MV-4-11 (cell line): ENCODE results near the gene PLEKHD1.

Experiments used
- DNase-seq: peaks from one replicate; lab custom pipeline; 2025; lab: John Stamatoyannopoulos, UW

PLEKHD1 gene

GRCh38 chr14:69547701-69548348 lies 63.3 kb downstream of the PLEKHD1 start:
- no peak for DNase-seq

- no peak for DNase-seq
These were observed 64.0 kb downstream of the PLEKHD1 start for GRCh38 chr14:69548566-69548965.

- DNase-seq: no peak
These were observed 67.0 kb downstream of the PLEKHD1 start for GRCh38 chr14:69551511-69551910.

GRCh38 chr14:69553252-69553651 lies 68.7 kb downstream of the PLEKHD1 start:
- DNase-seq: peak; percentile 42

- DNase-seq: no peak
These were observed 70.0 kb downstream of the PLEKHD1 start for GRCh38 chr14:69554500-69554899.

GRCh38 chr14:69558774-69559173 lies 74.2 kb downstream of the PLEKHD1 start:
- DNase-seq: no peak

GRCh38 chr14:69559581-69560011 lies 75.1 kb downstream of the PLEKHD1 start:
- no peak for DNase-seq

- no peak for DNase-seq
These were observed 76.3 kb downstream of the PLEKHD1 start for GRCh38 chr14:69560826-69561225.

- DNase-seq: no peak
These were observed 77.4 kb downstream of the PLEKHD1 start for GRCh38 chr14:69561893-69562292.

- DNase-seq: no peak
These were observed 83.0 kb downstream of the PLEKHD1 start for GRCh38 chr14:69567563-69567962.

- no peak for DNase-seq
These were observed 85.3 kb downstream of the PLEKHD1 start for GRCh38 chr14:69569859-69570258.

GRCh38 chr14:69570836-69571330 lies 86.4 kb downstream of the PLEKHD1 start:
- DNase-seq: no peak

GRCh38 chr14:69571449-69572029 lies 87.0 kb downstream of the PLEKHD1 start:
- no peak for DNase-seq

GRCh38 chr14:69572030-69572840 lies 87.7 kb downstream of the PLEKHD1 start:
- DNase-seq: no peak

GRCh38 chr14:69572841-69573135 lies 88.3 kb downstream of the PLEKHD1 start:
- no peak for DNase-seq

- no peak for DNase-seq
These were observed 88.8 kb downstream of the PLEKHD1 start for GRCh38 chr14:69573205-69573830.

GRCh38 chr14:69573831-69574262 lies 89.3 kb downstream of the PLEKHD1 start:
- DNase-seq: no peak

- no peak for DNase-seq
These were observed 89.9 kb downstream of the PLEKHD1 start, which contains the start of gene CCDC177 for GRCh38 chr14:69574263-69574953. Gene CCDC177, minus strand, starts transcription at chr14:69574871. Its CDS starts 1,249 bp downstream, at chr14:69573622.

GRCh38 chr14:69574954-69575295 lies 90.4 kb downstream of the PLEKHD1 start:
- no peak for DNase-seq

GRCh38 chr14:69579476-69579875 lies 94.9 kb downstream of the PLEKHD1 start:
- no peak for DNase-seq

GRCh38 chr14:69580009-69580577 lies 95.6 kb downstream of the PLEKHD1 start:
- peak; percentile 72 for DNase-seq
